Naive B cell (primary cell): ENCODE results near the gene PDHX. TPM values are rescaled to one million over a fixed set of nuclear protein-coding genes. Genes with fewer than 3 reads are reported as not detected.

Source experiments
- ATAC-seq, 2 donors: fragments of 150-1000 bp; cut with Tn5 transposase; 2 replicates each; pipeline ENCODE4 v1.10.0; 2021; ENCODE audit warnings: low read depth in 2 of 2, mild to moderate bottlenecking in 2 of 2, moderate library complexity in 2 of 2
- DNase-seq: peaks from one replicate; pipeline ENCODE4 v3.0.0; 2022
- H3K27ac Mint-ChIP-seq, 6 donors: one replicate each; pipeline ENCODE4 v1.8.0; 2020 to 2022; ENCODE audit warnings: mild to moderate bottlenecking in 6 of 6, mixed read lengths in 6 of 6, moderate library complexity in 5 of 6, inconsistent platforms in 2 of 6
- H3K27me3 Mint-ChIP-seq, 3 donors: one replicate each; pipeline ENCODE4 v1.8.0; 2021 to 2022; ENCODE audit warnings: mixed read lengths in 3 of 3, mild to moderate bottlenecking in 1 of 3
- H3K36me3 Mint-ChIP-seq, 2 donors: one replicate each; pipeline ENCODE4 v1.8.0; 2020 to 2022; ENCODE audit warnings: mixed read lengths in 2 of 2, inconsistent platforms in 1 of 2, mild to moderate bottlenecking in 1 of 2
- H3K4me1 Mint-ChIP-seq, 3 donors: one replicate each; pipeline ENCODE4 v1.8.0; 2020 to 2022; ENCODE audit warnings: mixed read lengths in 3 of 3, inconsistent platforms in 1 of 3, mild to moderate bottlenecking in 1 of 3, moderate library complexity in 1 of 3
- H3K4me3 Mint-ChIP-seq, 8 donors: one replicate each; pipeline ENCODE4 v1.8.0; 2020 to 2022; ENCODE audit warnings: mild to moderate bottlenecking in 8 of 8, mixed read lengths in 8 of 8, moderate library complexity in 8 of 8, inconsistent platforms in 2 of 8
- H3K9me3 Mint-ChIP-seq, 7 donors: one replicate each; pipeline ENCODE4 v1.8.0; 2020 to 2022; ENCODE audit warnings: mixed read lengths in 7 of 7, mild to moderate bottlenecking in 5 of 7, inconsistent platforms in 2 of 7, moderate library complexity in 1 of 7
- polyA plus RNA-seq, 6 donors: library from polyadenylated mRNA; unstranded; fragments of 300-500 nt; fragmentation: Illumina TruSeq; gene quantifications; one replicate each; pipeline ENCODE4 v1.2.3, GENCODE V29; 2021; ENCODE audit warnings: low read depth in 6 of 6

PDHX gene
- polyA plus RNA-seq, 6 donors from 2014 or later: 14.2 to 19.8 (median 19.0) TPM

DNA sequence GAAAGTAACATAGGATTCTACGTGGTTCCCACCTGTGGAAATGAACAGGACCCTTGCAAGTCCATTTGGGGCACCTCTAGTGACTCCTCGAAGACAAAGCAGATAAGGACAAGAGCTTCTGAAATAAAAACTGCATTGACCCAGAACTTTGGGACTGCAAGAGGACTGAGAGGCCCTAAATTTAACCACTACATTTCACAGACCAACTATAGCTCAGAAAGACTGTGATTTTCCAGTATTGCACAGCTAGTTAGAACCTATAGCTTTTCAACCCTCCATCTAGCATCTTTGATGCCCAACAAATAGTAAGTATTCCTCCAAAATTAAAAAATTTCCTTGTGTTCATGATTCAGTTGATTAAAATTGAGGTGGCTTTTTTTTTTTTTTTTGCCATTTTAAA, 114.9 kb downstream of the PDHX start:
- H3K27me3 Mint-ChIP-seq: no peaks in the 10 kb centered on the region
- peaks cover 27 to 32% (median 30%) of the 10 kb centered on the region in 3 donors for H3K4me1 Mint-ChIP-seq
- H3K36me3 Mint-ChIP-seq: no peaks in the 10 kb centered on the region
- DNase-seq: no peak
- H3K4me3 Mint-ChIP-seq: no peak overlapping the region
- H3K9me3 Mint-ChIP-seq: peaks cover 0 to 6% (median 4%) of the 10 kb centered on the region in 7 donors
- no peak overlapping the region for H3K27ac Mint-ChIP-seq
- no peak for ATAC-seq

DNA sequence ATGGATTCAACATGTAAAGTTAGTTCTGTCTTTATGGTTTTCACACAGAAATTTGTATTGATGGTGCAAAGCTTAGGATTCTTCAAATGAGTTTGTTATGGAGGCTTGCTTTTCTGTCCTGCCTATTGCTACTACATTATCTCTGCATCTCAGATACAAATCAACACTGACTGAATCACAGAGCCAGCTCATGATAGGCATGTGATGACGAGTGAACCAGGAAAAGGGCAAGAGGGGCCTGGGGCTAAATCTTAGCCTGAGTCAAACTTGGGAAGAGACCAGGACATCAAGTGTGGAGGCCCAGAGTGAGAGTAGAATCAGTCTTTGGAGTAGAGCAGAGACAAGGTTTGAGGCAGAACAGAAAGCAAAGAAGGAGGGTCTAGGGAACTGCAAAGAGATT, 115.4 kb downstream of the PDHX start:
- Mint-ChIP-seq H3K36me3 (no peaks in the 10 kb centered on the region), H3K9me3 (peaks cover 0 to 6% (median 3%) of the 10 kb centered on the region in 7 donors), H3K27me3 (no peaks in the 10 kb centered on the region), H3K4me3 (no peak overlapping the region), H3K4me1 (peaks cover 22 to 33% (median 26%) of the 10 kb centered on the region in 3 donors), H3K27ac (peak overlapping the region in 2 of 6 donors; percentile 57 to 64)
- ATAC-seq (no peak), DNase-seq (no peak)

GRCh38 chr11:35033011-35033410, 116.6 kb downstream of the PDHX start:
- Mint-ChIP-seq H3K27ac (peak overlapping the region in 1 of 6 donors; percentile 45), H3K27me3 (no peaks in the 10 kb centered on the region), H3K9me3 (peaks cover 0 to 5% (median 0%) of the 10 kb centered on the region in 7 donors), H3K4me1 (peaks cover 20 to 35% (median 25%) of the 10 kb centered on the region in 3 donors), H3K36me3 (no peaks in the 10 kb centered on the region), H3K4me3 (no peak overlapping the region)
- no peak for DNase-seq
- no peak for ATAC-seq

GRCh38 chr11:35034401-35034800, 118.0 kb downstream of the PDHX start:
- Mint-ChIP-seq H3K4me3 (no peak overlapping the region), H3K4me1 (peaks cover 20 to 31% (median 25%) of the 10 kb centered on the region in 3 donors)
- ATAC-seq: no peak

GRCh38 chr11:35035894-35036408, 119.5 kb downstream of the PDHX start:
- Mint-ChIP-seq H3K27ac (peak overlapping the region in 4 of 6 donors; percentile 6 to 78 (median 64)), H3K9me3 (peaks cover 0 to 4% (median 0%) of the 10 kb centered on the region in 7 donors), H3K4me1 (peaks cover 9 to 25% (median 19%) of the 10 kb centered on the region in 3 donors), H3K36me3 (no peaks in the 10 kb centered on the region), H3K27me3 (no peaks in the 10 kb centered on the region), H3K4me3 (no peak overlapping the region)
- peak; percentile 55 to 69 for ATAC-seq
- DNase-seq: no peak

More at GRCh38 chr11:35034401-35034800, 118.0 kb downstream of the PDHX start:
- no peak for DNase-seq
- no peaks in the 10 kb centered on the region for H3K36me3 Mint-ChIP-seq
- H3K27ac Mint-ChIP-seq: peak overlapping the region in 2 of 6 donors; percentile 24 to 47
- no peaks in the 10 kb centered on the region for H3K27me3 Mint-ChIP-seq
- H3K9me3 Mint-ChIP-seq: peaks cover 0 to 4% (median 0%) of the 10 kb centered on the region in 7 donors

GRCh38 chr11:35036639-35037038, 120.2 kb downstream of the PDHX start:
- H3K36me3 Mint-ChIP-seq: no peaks in the 10 kb centered on the region
- peak overlapping the region in 1 of 8 donors; percentile 16 for H3K4me3 Mint-ChIP-seq
- peaks cover 7 to 23% (median 19%) of the 10 kb centered on the region in 3 donors for H3K4me1 Mint-ChIP-seq
- ATAC-seq (no peak), DNase-seq (no peak)
- peaks cover 0 to 4% (median 0%) of the 10 kb centered on the region in 7 donors for H3K9me3 Mint-ChIP-seq
- H3K27me3 Mint-ChIP-seq: no peaks in the 10 kb centered on the region
- H3K27ac Mint-ChIP-seq: peak overlapping the region in 4 of 6 donors; percentile 6 to 78 (median 65)

- peak overlapping the region in 1 of 6 donors; percentile 39 for H3K27ac Mint-ChIP-seq
- ATAC-seq (no peak), DNase-seq (no peak)
- H3K27me3 Mint-ChIP-seq: no peaks in the 10 kb centered on the region
- no peak overlapping the region for H3K4me3 Mint-ChIP-seq
- H3K36me3 Mint-ChIP-seq: no peaks in the 10 kb centered on the region
- H3K9me3 Mint-ChIP-seq: peaks cover 0 to 4% (median 0%) of the 10 kb centered on the region in 7 donors
- H3K4me1 Mint-ChIP-seq: peaks cover 7 to 23% (median 16%) of the 10 kb centered on the region in 3 donors
These were observed 122.0 kb downstream of the PDHX start for GRCh38 chr11:35038211-35038928.

GRCh38 chr11:35039076-35039475, 122.7 kb downstream of the PDHX start:
- DNase-seq (no peak), ATAC-seq (no peak)
- Mint-ChIP-seq H3K4me3 (no peak overlapping the region), H3K27me3 (no peaks in the 10 kb centered on the region), H3K27ac (peak overlapping the region in 1 of 6 donors; percentile 39), H3K36me3 (no peaks in the 10 kb centered on the region), H3K4me1 (peaks cover 7 to 23% (median 12%) of the 10 kb centered on the region in 3 donors), H3K9me3 (peaks cover 0 to 4% (median 0%) of the 10 kb centered on the region in 7 donors)

DNA sequence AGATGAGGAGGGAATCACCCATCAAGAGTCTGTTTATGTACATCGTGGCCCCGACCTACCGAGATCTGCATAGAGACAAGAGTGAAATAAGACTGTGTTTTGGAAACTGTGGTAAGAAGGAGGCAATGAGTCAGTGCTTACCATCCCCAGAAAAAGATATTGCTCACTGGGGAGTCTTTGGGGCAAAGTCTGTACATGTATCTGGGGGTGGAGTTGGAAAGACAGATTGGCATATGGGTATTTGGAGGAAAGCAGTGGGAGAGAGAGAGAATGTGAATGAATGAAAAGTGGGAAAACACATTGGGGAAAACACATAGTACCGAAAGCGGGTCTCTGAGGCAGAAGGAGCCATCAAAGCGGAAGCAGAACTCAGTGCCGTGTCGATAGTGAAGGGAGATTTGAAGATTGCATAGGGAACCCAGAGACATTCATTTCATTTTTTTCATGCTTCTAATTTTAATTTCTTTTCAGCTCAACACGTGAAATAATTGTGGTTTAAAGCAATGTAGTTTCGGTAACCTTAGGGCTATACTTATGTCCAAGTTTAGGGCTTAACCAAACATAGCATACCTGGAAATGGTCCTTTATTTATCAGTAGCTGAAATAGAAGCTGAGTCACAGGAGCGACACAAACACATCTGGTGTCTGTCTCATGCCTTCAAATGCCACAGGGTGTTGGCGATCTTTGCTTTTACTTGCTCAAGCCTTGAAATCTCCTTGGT, 124.0 kb downstream of the PDHX start:
- peak overlapping the region; percentile 66 to 99 (median 78) for H3K27ac Mint-ChIP-seq
- ATAC-seq (peak; percentile 30 to 31), DNase-seq (no peak)
- peaks cover 0 to 4% (median 0%) of the 10 kb centered on the region in 7 donors for H3K9me3 Mint-ChIP-seq
- H3K36me3 Mint-ChIP-seq: no peaks in the 10 kb centered on the region
- peaks cover 14 to 29% (median 17%) of the 10 kb centered on the region in 3 donors for H3K4me1 Mint-ChIP-seq
- no peaks in the 10 kb centered on the region for H3K27me3 Mint-ChIP-seq
- H3K4me3 Mint-ChIP-seq: peak overlapping the region in 7 of 8 donors; percentile 23 to 61 (median 48)

DNA sequence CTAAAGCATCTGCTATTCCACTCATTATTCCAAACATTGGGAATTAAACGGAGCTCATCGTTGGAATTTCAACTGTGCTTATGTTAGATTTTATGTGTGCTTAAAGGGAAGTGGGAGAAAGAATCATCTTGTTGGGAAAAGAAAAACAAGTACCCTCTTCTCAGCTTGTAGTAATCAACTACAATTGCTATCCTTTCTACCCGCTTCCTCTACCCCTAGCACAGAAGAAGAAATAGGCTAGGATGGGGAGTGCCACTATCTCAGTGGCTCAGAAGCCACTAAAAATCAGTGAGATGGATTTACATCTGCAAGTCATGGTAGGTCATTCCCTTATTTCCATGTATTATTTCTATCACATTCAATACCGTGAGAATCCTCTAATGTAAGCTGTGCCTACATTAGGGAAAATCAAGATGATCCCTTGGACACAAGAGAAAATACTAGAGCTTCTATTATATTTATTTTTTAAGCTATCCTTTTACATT, 124.7 kb downstream of the PDHX start:
- DNase-seq (no peak), ATAC-seq (no peak)
- H3K27ac Mint-ChIP-seq: peak overlapping the region in 1 of 6 donors; percentile 99
- peaks cover 0 to 3% (median 0%) of the 10 kb centered on the region in 7 donors for H3K9me3 Mint-ChIP-seq
- no peak overlapping the region for H3K4me3 Mint-ChIP-seq
- peaks cover 16 to 29% (median 17%) of the 10 kb centered on the region in 3 donors for H3K4me1 Mint-ChIP-seq
- no peaks in the 10 kb centered on the region for H3K36me3 Mint-ChIP-seq
- H3K27me3 Mint-ChIP-seq: no peaks in the 10 kb centered on the region

DNA sequence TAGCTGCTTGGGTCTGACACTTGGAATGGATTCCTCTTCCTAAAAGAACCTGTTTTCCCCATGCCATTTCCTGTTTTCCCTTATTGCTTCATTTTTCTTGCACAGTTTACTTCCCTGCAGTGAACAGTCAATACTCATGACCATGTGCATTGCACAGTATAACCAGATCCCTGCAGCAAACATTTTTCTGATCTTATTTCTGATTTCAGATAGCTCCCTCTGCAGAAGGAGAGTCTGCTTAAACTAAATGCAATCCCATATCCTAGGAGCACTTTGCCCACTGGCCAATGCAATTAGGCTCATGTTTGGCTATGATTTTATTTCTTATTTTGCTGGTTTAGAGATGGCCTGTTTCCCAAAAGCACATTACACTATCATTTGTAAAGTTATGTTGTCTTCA, 125.8 kb downstream of the PDHX start:
- Mint-ChIP-seq H3K4me1 (peaks cover 23 to 33% (median 25%) of the 10 kb centered on the region in 3 donors), H3K27ac (peak overlapping the region in 1 of 6 donors; percentile 99), H3K9me3 (peaks cover 0 to 2% (median 0%) of the 10 kb centered on the region in 7 donors), H3K36me3 (no peaks in the 10 kb centered on the region), H3K4me3 (no peak overlapping the region), H3K27me3 (no peaks in the 10 kb centered on the region)
- DNase-seq (no peak), ATAC-seq (no peak)

- H3K36me3 Mint-ChIP-seq: peaks cover 0 to 1% of the 10 kb centered on the region in 2 donors
These were observed 126.5 kb downstream of the PDHX start for GRCh38 chr11:35042913-35043312.

DNA sequence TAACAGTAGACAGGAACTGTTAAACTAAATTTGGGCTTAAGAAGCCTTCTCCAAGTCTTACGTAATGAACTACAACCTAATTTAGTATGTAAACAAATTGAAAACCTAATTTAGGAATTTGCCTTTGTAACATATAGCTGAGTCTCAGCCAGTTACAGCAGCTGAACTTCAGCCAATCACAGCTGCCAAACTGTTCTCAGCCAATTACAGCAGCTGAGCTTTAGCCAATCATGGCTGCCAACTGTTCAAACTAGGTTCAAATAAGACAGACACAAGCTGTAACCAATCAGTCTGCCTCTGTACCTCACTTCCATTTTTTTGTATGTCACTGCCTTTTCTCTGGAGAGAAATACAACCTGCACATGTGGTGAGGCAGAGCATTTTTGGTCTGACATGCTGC, 127.5 kb downstream of the PDHX start:
- Mint-ChIP-seq H3K36me3 (peaks cover 0 to 10% of the 10 kb centered on the region in 2 donors), H3K27ac (peak overlapping the region in 5 of 6 donors; percentile 60 to 100 (median 100)), H3K27me3 (no peaks in the 10 kb centered on the region), H3K4me3 (no peak overlapping the region), H3K9me3 (peaks cover 3 to 17% (median 13%) of the 10 kb centered on the region in 7 donors), H3K4me1 (peaks cover 39 to 49% (median 43%) of the 10 kb centered on the region in 3 donors)
- ATAC-seq (no peak), DNase-seq (no peak)

More at GRCh38 chr11:35042913-35043312, 126.5 kb downstream of the PDHX start:
- Mint-ChIP-seq H3K9me3 (peaks cover 0 to 7% (median 6%) of the 10 kb centered on the region in 7 donors), H3K4me3 (no peak overlapping the region), H3K4me1 (peaks cover 29 to 40% (median 32%) of the 10 kb centered on the region in 3 donors), H3K27ac (peak overlapping the region in 4 of 6 donors; percentile 18 to 100 (median 64)), H3K27me3 (no peaks in the 10 kb centered on the region)
- DNase-seq (no peak), ATAC-seq (no peak)
